IMR-90 (cell line): ENCODE data around the gene NTMT1.

Experiments
- BHLHE40 ChIP-seq: fragments of 150-350 bp; IDR thresholded peaks from 2 replicates; pipeline ENCODE4 v1.6.1; 2016; ENCODE audit warnings: mild to moderate bottlenecking, low read depth, low read length
- CEBPB ChIP-seq: IDR thresholded peaks from 2 replicates; pipeline ENCODE4 v1.6.1; 2012; ENCODE audit warnings: low read depth, low read length, improper control_type of control experiment
- FOS ChIP-seq: fragments of 150-350 bp; IDR thresholded peaks from 2 replicates; pipeline ENCODE4 v1.6.1; 2016; ENCODE audit warnings: low read depth, low read length
- MXI1 ChIP-seq: IDR thresholded peaks from 2 replicates; pipeline ENCODE4 v1.6.1; 2012; ENCODE audit warnings: low read depth, mild to moderate bottlenecking, low read length, moderate library complexity, borderline replicate concordance
- POLR2A ChIP-seq: IDR thresholded peaks from 2 replicates; pipeline ENCODE4 v1.6.1; 2012; ENCODE audit warnings: mild to moderate bottlenecking, low read depth, low read length
- RAD21 ChIP-seq: IDR thresholded peaks from 2 replicates; pipeline ENCODE4 v1.6.1; 2012; ENCODE audit warnings: low read length, improper control_type of control experiment
- RCOR1 ChIP-seq: IDR thresholded peaks from 2 replicates; pipeline ENCODE4 v1.6.1; 2012; ENCODE audit warnings: mild to moderate bottlenecking, low read length, improper control_type of control experiment; ENCODE audit not compliant: insufficient replicate concordance
- TF ChIP-seq, protein P1 (sequence below): conservative IDR thresholded peaks from 2 replicates; pipeline ENCODE4 v1.5.1; 2012; ENCODE audit warnings: mild to moderate bottlenecking, low read depth, low read length, improper control_type of control experiment

DNA sequence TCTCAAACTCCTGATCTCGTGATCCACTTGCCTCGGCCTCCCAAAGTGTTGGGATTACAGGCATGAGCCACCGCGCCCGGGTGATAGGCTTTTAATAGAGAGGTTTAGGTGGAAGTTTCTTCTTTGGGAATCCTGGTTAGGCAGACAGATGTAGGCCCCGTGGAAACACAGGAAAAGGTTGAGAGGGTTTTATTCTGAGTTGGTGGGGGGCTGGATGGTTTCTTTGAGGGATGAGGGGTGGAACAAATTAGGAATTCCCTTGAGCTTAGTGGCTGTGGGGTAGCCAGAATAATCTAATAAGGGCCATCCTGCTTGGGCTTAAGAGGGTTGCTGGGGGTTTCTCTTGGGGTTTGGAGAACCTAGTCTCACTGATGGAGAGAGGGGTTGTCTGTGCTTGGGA lies 35.5 kb upstream of the NTMT1 start:
- TF ChIP-seq POLR2A (no peak), FOS (no peak), RAD21 (no peak), RCOR1 (no peak), BHLHE40 (no peak), CEBPB (no peak), MXI1 (no peak)
- TF ChIP-seq, protein P1, sequence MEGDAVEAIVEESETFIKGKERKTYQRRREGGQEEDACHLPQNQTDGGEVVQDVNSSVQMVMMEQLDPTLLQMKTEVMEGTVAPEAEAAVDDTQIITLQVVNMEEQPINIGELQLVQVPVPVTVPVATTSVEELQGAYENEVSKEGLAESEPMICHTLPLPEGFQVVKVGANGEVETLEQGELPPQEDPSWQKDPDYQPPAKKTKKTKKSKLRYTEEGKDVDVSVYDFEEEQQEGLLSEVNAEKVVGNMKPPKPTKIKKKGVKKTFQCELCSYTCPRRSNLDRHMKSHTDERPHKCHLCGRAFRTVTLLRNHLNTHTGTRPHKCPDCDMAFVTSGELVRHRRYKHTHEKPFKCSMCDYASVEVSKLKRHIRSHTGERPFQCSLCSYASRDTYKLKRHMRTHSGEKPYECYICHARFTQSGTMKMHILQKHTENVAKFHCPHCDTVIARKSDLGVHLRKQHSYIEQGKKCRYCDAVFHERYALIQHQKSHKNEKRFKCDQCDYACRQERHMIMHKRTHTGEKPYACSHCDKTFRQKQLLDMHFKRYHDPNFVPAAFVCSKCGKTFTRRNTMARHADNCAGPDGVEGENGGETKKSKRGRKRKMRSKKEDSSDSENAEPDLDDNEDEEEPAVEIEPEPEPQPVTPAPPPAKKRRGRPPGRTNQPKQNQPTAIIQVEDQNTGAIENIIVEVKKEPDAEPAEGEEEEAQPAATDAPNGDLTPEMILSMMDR: no peak
